Aorta (tissue), 5 donors: ENCODE measurements around the gene UBE2J1. TPM values are rescaled to one million over a fixed set of nuclear protein-coding genes. Genes with fewer than 3 reads are reported as not detected.

ENCODE experiments used
- ATAC-seq: fragments of 200-7000 bp; cut with Tn5 transposase; one replicate; pipeline ENCODE4 v1.9.1; 2022; ENCODE audit warnings: moderate library complexity; ENCODE audit not compliant: low FRiP score
- DNase-seq, 2 donors: peaks; one replicate each; pipeline ENCODE4 v3.0.0-alpha.2; 2020
- H3K27ac ChIP-seq, 2 donors: one replicate each; pipeline ENCODE4 v1.5.1; 2013; ENCODE audit warnings: low read length in 2 of 2, mild to moderate bottlenecking in 2 of 2, moderate library complexity in 2 of 2, control low read depth in 1 of 2, inconsistent platforms in 1 of 2, low read depth in 1 of 2
- H3K27me3 ChIP-seq, 2 donors: one replicate each; pipeline ENCODE4 v1.6.1; 2013; ENCODE audit warnings: control low read depth in 1 of 2, low read length in 1 of 2, mild to moderate bottlenecking in 1 of 2, moderate library complexity in 1 of 2; ENCODE audit not compliant: insufficient read depth in 2 of 2, control insufficient read depth in 1 of 2
- H3K36me3 ChIP-seq, 2 donors: one replicate each; pipeline ENCODE4 v1.6.1; 2013; ENCODE audit warnings: control low read depth in 1 of 2, low read length in 1 of 2, mild to moderate bottlenecking in 1 of 2; ENCODE audit not compliant: insufficient read depth in 2 of 2, control insufficient read depth in 1 of 2
- H3K4me1 ChIP-seq, 2 donors: one replicate each; pipeline ENCODE4 v1.6.1; 2013; ENCODE audit warnings: low read length in 2 of 2, control low read depth in 1 of 2, mild to moderate bottlenecking in 1 of 2, moderate library complexity in 1 of 2; ENCODE audit not compliant: insufficient read depth in 2 of 2, control insufficient read depth in 1 of 2
- H3K4me3 ChIP-seq, 2 donors: one replicate each; pipeline ENCODE4 v1.5.1; 2013; ENCODE audit warnings: low read length in 2 of 2, control low read depth in 1 of 2, mild to moderate bottlenecking in 1 of 2
- H3K9me3 ChIP-seq: one replicate; pipeline ENCODE4 v1.6.1; 2013; ENCODE audit warnings: mild to moderate bottlenecking, low read length; ENCODE audit not compliant: control insufficient read depth
- WGBS, 2 donors: extraction: QIAGEN DNeasy Blood & Tissue Kit; methylation state at CpG; one replicate each; pipeline ENCODE4 v1.1.7; 2013; 5-methylcytosine and 5-hydroxymethylcytosine counted together
- intact Hi-C, 2 donors: fragments of 100-400 bp; cut with DNase I; formaldehyde crosslinking; loops; one replicate each; pipeline versions ENCODE4 v1.14.2 to v1.15.0; 2022
- polyA plus RNA-seq, 2 donors: library from polyadenylated mRNA; stranded (reverse); fragments of 200-250 nt; gene quantifications; one replicate each; pipeline ENCODE4 v1.2.3, GENCODE V29; 2013
- total RNA-seq, 2 donors: library from RNA; stranded (reverse); fragmentation: NEBNext Ultra II Directional; extraction: Animal tissue kit (Norgen Biotek cat#: 25700); gene quantifications; one replicate each; pipeline ENCODE4 v1.2.1, GENCODE V29; 2021
- donor health status: healthy with polysubstance abuse.
- donor health status: Bipolar disorder and iron deficiency.
- donor health status: DM: no; HTN: no; CAD: no.
- donor health status: DM: no; HTN: no; CAD: no.
- donor health status: DM: yes; HTN: yes; CAD: no.

The UBE2J1 gene
- total and polyA plus RNA-seq, 4 donors, result 18.6 to 38.7 (median 31.9) TPM

DNA sequence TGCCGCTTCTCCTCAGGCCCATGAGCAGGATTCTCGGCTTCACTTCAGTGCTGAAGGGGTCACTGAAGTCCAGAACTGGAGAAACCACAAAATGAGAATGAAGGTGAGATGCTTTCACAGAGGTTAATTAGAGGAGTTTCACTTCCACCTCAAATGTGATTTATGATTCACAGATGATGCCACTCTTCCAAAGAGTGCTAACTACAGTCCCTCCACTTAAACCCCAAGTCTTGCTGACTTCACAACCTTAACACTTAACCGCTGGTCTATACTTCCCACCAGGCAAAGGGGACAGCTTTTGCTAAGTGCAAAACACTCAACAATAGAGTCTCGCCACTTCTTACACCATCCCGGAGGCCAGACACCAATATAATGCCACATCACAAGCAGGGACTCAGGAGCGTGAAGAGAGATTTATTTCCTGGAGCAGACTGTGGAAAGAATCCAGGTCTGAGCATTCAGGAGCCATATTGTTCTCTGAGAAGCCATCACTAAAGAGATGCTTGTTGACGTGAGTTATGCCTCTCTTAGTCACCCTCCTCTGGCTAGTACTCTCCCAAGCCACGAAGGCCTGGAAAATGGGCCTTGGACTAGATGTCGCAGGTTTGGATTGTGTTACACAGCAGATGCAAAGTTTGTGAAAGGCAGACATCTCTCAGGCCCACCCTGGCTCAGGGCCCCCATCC is 35.1 kb upstream of the UBE2J1 start:
- no peak for ATAC-seq
- Histone ChIP-seq H3K9me3 (no peaks in the 10 kb centered on the region), H3K4me1 (no peaks in the 10 kb centered on the region), H3K27me3 (no peaks in the 10 kb centered on the region), H3K36me3 (no peaks in the 10 kb centered on the region), H3K27ac (no peak overlapping the region), H3K4me3 (no peak overlapping the region)
- no peak for DNase-seq
- intact Hi-C loops, result no loop called here
- WGBS, 2 donors, result 92% methylated on average over 9 of the region's 9 CpGs

GRCh38 chr6:89386917-89387491 is 34.5 kb upstream of the UBE2J1 start:
- no peaks in the 10 kb centered on the region for H3K36me3 ChIP-seq
- no peaks in the 10 kb centered on the region for H3K9me3 ChIP-seq
- no peaks in the 10 kb centered on the region for H3K27me3 ChIP-seq
- H3K4me1 ChIP-seq, result no peaks in the 10 kb centered on the region
- ATAC-seq (no peak), DNase-seq (no peak)
- H3K27ac ChIP-seq, result no peak overlapping the region
- intact Hi-C loops, result no loop called here
- no peak overlapping the region for H3K4me3 ChIP-seq
- WGBS, 2 donors, result 97 to 98% methylated on average over 6 of the region's 6 CpGs

- intact Hi-C loops, result no loop called here
- no peaks in the 10 kb centered on the region for H3K4me1 ChIP-seq
- no peak overlapping the region for H3K27ac ChIP-seq
- ATAC-seq (no peak), DNase-seq (no peak)
- no peaks in the 10 kb centered on the region for H3K27me3 ChIP-seq
- H3K9me3 ChIP-seq, result no peaks in the 10 kb centered on the region
- H3K36me3 ChIP-seq, result no peaks in the 10 kb centered on the region
- H3K4me3 ChIP-seq, result no peak overlapping the region
- 97 to 100% methylated on average over 7 of the region's 7 CpGs for WGBS, 2 donors
These were observed 33.3 kb upstream of the UBE2J1 start for GRCh38 chr6:89385846-89386245.

DNA sequence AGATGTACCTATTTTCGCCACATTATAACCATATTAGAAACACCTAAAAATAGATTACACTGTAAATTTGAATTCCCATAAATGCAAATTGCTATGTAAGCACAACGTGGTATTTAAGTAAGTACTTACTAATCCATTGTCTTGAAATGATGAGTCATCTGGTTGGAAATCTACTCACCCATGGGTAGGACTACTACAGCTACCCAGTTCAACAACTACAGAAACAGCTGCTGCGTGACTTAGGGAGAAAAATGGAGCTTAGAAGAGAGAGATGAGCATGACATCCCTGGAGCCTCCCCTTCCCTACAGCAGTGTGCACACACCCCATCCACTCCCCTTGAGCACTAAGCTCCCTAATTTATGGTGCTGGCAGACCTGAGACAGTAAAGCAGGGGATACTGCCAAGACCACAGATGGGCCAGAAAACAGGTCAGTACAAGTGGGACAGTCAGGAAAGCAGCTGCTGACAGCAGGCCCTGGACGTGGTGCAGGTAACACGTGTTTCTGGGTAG is 32.7 kb upstream of the UBE2J1 start:
- H3K9me3 ChIP-seq, result no peaks in the 10 kb centered on the region
- no peaks in the 10 kb centered on the region for H3K4me1 ChIP-seq
- H3K27me3 ChIP-seq, result no peaks in the 10 kb centered on the region
- WGBS, 2 donors, result 85 to 86% methylated on average over 5 of the region's 5 CpGs
- intact Hi-C loops, result no loop called here
- H3K27ac ChIP-seq, result no peak overlapping the region
- H3K4me3 ChIP-seq, result no peak overlapping the region
- DNase-seq (no peak), ATAC-seq (no peak)
- H3K36me3 ChIP-seq, result no peaks in the 10 kb centered on the region

DNA sequence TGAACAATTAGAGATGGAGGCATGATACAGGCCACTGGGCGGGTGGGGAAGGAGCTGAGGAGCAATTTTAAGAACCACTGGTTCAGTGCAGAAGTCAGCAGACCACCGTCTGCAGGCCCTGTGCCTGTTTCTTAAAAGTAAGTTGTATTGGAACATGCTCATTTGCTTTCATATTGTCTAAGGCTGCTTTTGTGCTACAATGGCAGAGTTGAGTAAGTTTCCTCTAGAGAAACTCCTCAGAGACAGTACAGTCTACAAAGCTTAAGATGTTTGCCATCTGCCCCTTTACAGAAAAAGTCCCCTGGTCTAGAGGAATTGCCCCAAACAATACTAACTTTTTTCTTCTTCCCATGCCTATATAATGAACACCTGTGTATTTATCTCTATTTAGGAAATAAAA is 28.5 kb upstream of the UBE2J1 start:
- no peaks in the 10 kb centered on the region for H3K27me3 ChIP-seq
- ATAC-seq (no peak), DNase-seq (no peak)
- no peaks in the 10 kb centered on the region for H3K9me3 ChIP-seq
- H3K36me3 ChIP-seq, result no peaks in the 10 kb centered on the region
- 84 to 90% methylated on average over 2 of the region's 2 CpGs for WGBS, 2 donors
- intact Hi-C loops, result no loop called here
- no peak overlapping the region for H3K27ac ChIP-seq
- no peaks in the 10 kb centered on the region for H3K4me1 ChIP-seq
- H3K4me3 ChIP-seq, result no peak overlapping the region

- H3K9me3 ChIP-seq, result no peaks in the 10 kb centered on the region
- no peak overlapping the region for H3K4me3 ChIP-seq
- H3K36me3 ChIP-seq, result no peaks in the 10 kb centered on the region
- intact Hi-C loops, result no loop called here
- no peak overlapping the region for H3K27ac ChIP-seq
- no peaks in the 10 kb centered on the region for H3K27me3 ChIP-seq
- ATAC-seq, result no peak
- H3K4me1 ChIP-seq, result no peaks in the 10 kb centered on the region
- 84 to 89% methylated on average over 5 of the region's 5 CpGs for WGBS, 2 donors
- DNase-seq, result no peak
These were observed 26.8 kb upstream of the UBE2J1 start for GRCh38 chr6:89379281-89379680.

DNA sequence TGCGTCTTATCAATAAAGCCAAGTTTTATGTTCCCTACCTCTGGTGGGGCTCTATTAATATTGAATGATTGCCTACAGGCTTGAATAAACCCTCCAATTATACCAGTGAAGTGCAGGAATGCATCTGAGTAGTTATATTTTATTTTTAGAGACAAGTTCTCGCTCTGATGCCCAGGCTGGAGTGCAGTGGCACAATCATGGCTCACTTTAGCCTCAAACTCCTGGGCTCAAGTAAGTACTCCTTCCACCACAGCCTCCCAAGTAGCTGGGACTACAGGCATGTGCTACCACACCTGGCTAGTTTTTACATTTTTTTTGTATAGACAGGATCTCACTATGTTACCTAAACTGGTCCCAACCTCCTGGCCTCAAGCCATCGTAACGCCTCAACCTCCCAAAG is 26.1 kb upstream of the UBE2J1 start:
- 92 to 96% methylated on average over 4 of the region's 4 CpGs for WGBS, 2 donors
- DNase-seq, result no peak
- Histone ChIP-seq H3K4me1 (no peaks in the 10 kb centered on the region), H3K27ac (no peak overlapping the region), H3K9me3 (no peaks in the 10 kb centered on the region), H3K4me3 (no peak overlapping the region), H3K36me3 (no peaks in the 10 kb centered on the region), H3K27me3 (no peaks in the 10 kb centered on the region)
- ATAC-seq, result no peak
- intact Hi-C loops, result no loop called here

DNA sequence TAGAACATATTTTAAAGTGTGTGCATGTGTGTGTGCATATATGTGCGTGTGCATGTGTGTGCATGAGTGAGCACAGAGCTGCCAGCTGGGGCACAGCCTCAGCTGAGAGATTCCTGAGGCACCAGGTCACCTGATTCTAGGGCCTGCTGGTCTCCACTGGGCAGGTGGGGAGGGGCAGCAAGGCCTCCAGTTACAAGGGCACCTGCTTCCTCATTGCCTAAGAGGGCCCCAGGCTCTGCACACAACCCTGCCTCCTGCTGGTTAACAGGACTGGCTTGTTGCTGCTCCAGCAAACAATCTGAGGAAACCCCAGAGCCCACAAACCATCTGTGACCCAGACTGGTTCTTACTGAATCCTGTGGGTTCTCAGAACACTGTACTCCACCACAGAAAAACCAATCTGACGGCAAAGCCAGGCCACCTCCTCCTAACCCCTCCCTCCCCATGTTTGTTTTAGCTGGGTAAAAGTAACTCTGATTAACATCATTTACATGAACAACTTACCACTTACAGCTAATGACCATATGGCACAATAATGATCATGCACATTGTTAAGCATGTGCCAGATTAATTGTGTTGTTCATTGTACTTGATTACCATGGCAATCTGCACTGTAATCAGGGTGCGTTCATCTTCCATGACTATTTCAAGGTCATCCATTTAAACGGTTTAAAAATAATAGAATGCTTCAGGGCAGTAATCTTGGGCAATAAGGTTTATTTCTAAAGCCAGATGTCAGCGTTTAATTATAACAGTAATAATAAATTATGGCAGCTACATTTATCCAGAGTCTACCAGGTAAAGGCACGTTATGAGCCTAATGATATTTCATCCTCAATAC is 23.1 kb upstream of the UBE2J1 start:
- Histone ChIP-seq H3K4me3 (no peak overlapping the region), H3K27ac (no peak overlapping the region), H3K36me3 (no peaks in the 10 kb centered on the region), H3K27me3 (no peaks in the 10 kb centered on the region), H3K4me1 (no peaks in the 10 kb centered on the region), H3K9me3 (no peaks in the 10 kb centered on the region)
- 78 to 82% methylated on average over 6 of the region's 6 CpGs for WGBS, 2 donors
- ATAC-seq (no peak), DNase-seq (peak in 1 of 2 donors; percentile 50)
- intact Hi-C loops, result no loop called here
